H9 (cell line): Measurements from ENCODE around the gene STXBP5L. TPM values are rescaled to one million over a fixed set of nuclear protein-coding genes. Genes with fewer than 3 reads are reported as not detected.

Source experiments
- DNase-seq: peaks from one replicate; pipeline ENCODE4 v3.0.0-alpha.2; 2017
- H2AFZ ChIP-seq: one replicate; pipeline ENCODE4 v1.6.1; 2013; ENCODE audit warnings: mild to moderate bottlenecking, low read length, control low read depth, moderate library complexity
- H2AK5ac ChIP-seq: 2 replicates; pipeline ENCODE4 v1.6.1; 2013; ENCODE audit warnings: low read length, control low read depth, mixed read lengths; ENCODE audit not compliant: insufficient read length
- H2BK120ac ChIP-seq: one replicate; pipeline ENCODE4 v1.6.1; 2013; ENCODE audit warnings: low read depth, mild to moderate bottlenecking, low read length, control low read depth, inconsistent platforms; ENCODE audit not compliant: poor library complexity, severe bottlenecking
- H2BK12ac ChIP-seq: 2 replicates; pipeline ENCODE4 v1.6.1; 2013; ENCODE audit warnings: low read length, control low read depth, mixed read lengths, low read depth; ENCODE audit not compliant: insufficient read length
- H2BK15ac ChIP-seq: 2 replicates; pipeline ENCODE4 v1.6.1; 2013; ENCODE audit warnings: low read depth, low read length, control low read depth
- H2BK20ac ChIP-seq: one replicate; pipeline ENCODE4 v1.6.1; 2013; ENCODE audit warnings: low read depth, mild to moderate bottlenecking, low read length, control low read depth, inconsistent platforms; ENCODE audit not compliant: poor library complexity, severe bottlenecking
- H2BK5ac ChIP-seq: 2 replicates; pipeline ENCODE4 v1.6.1; 2013; ENCODE audit warnings: low read length, control low read depth, mixed read lengths; ENCODE audit not compliant: insufficient read length
- H3K14ac ChIP-seq: 2 replicates; pipeline ENCODE4 v1.6.1; 2013; ENCODE audit warnings: low read length, control low read depth; ENCODE audit not compliant: insufficient read depth
- H3K18ac ChIP-seq: 2 replicates; pipeline ENCODE4 v1.6.1; 2013; ENCODE audit warnings: low read depth, mild to moderate bottlenecking, mixed read lengths, low read length, control low read depth; ENCODE audit not compliant: insufficient read length
- H3K23ac ChIP-seq: 2 replicates; pipeline ENCODE4 v1.6.1; 2013; ENCODE audit warnings: low read length, control low read depth, mixed read lengths, low read depth; ENCODE audit not compliant: insufficient read length
- H3K23me2 ChIP-seq: 2 replicates; pipeline ENCODE4 v1.6.1; 2013; ENCODE audit warnings: low read depth, mild to moderate bottlenecking, mixed read lengths, low read length, control low read depth; ENCODE audit not compliant: insufficient read length, poor library complexity, severe bottlenecking
- H3K27ac ChIP-seq: 2 replicates; pipeline ENCODE4 v1.5.1; 2013; ENCODE audit warnings: low read length, control low read depth, mixed read lengths, low read depth; ENCODE audit not compliant: insufficient read length
- H3K27me3 ChIP-seq: 2 replicates; pipeline ENCODE4 v1.6.1; 2013; ENCODE audit warnings: low read length, control low read depth, inconsistent platforms; ENCODE audit not compliant: insufficient read depth
- H3K4ac ChIP-seq: 2 replicates; pipeline ENCODE4 v1.6.1; 2013; ENCODE audit warnings: low read depth, mild to moderate bottlenecking, control low read depth, inconsistent platforms, low read length, moderate library complexity
- H3K4me1 ChIP-seq: 2 replicates; pipeline ENCODE4 v1.6.1; 2013; ENCODE audit warnings: low read length, control low read depth, inconsistent platforms; ENCODE audit not compliant: insufficient read depth
- H3K4me2 ChIP-seq: 2 replicates; pipeline ENCODE4 v1.6.1; 2013; ENCODE audit warnings: low read length, control low read depth, mixed read lengths; ENCODE audit not compliant: insufficient read length, insufficient read depth
- H3K56ac ChIP-seq: 2 replicates; pipeline ENCODE4 v1.6.1; 2013; ENCODE audit warnings: low read depth, mild to moderate bottlenecking, mixed read lengths, low read length, control low read depth; ENCODE audit not compliant: insufficient read length
- H3K79me1 ChIP-seq: 2 replicates; pipeline ENCODE4 v1.6.1; 2013; ENCODE audit warnings: low read depth, mild to moderate bottlenecking, moderate library complexity, low read length, control low read depth, inconsistent platforms; ENCODE audit not compliant: insufficient read depth, poor library complexity, severe bottlenecking
- H3K79me2 ChIP-seq: 2 replicates; pipeline ENCODE4 v1.6.1; 2013; ENCODE audit warnings: low read length, control low read depth, inconsistent platforms; ENCODE audit not compliant: insufficient read depth
- H3K9ac ChIP-seq: 2 replicates; pipeline ENCODE4 v1.6.1; 2013; ENCODE audit warnings: low read length, control low read depth, mixed read lengths; ENCODE audit not compliant: insufficient read length; ENCODE audit errors: extremely low read depth
- H3K9me3 ChIP-seq: one replicate; pipeline ENCODE4 v1.6.1; 2013; ENCODE audit warnings: low read depth, low read length, inconsistent platforms; ENCODE audit not compliant: control insufficient read depth
- H3T11ph ChIP-seq: one replicate; pipeline ENCODE4 v1.6.1; 2013; ENCODE audit warnings: mild to moderate bottlenecking, low read length, control low read depth, inconsistent platforms
- H4K20me1 ChIP-seq: one replicate; pipeline ENCODE4 v1.6.1; 2013; ENCODE audit not compliant: control insufficient read depth, insufficient read length, insufficient read depth
- H4K5ac ChIP-seq: 2 replicates; pipeline ENCODE4 v1.6.1; 2013; ENCODE audit warnings: low read depth, mild to moderate bottlenecking, mixed read lengths, low read length, control low read depth; ENCODE audit not compliant: insufficient read length
- H4K8ac ChIP-seq: replicated peaks from 2 replicates; pipeline ENCODE4 v1.6.1; 2013; ENCODE audit warnings: low read length, control low read depth, mixed read lengths, low read depth; ENCODE audit not compliant: insufficient read length
- H4K91ac ChIP-seq: 2 replicates; pipeline ENCODE4 v1.6.1; 2013; ENCODE audit warnings: low read depth, mild to moderate bottlenecking, moderate library complexity, mixed read lengths, low read length, control low read depth; ENCODE audit not compliant: insufficient read length
- H3K27ac Mint-ChIP-seq, 3 experiments: 2 replicates in 2 of 3; 3 replicates in 1 of 3; pipeline ENCODE4 v1.8.0; 2020 to 2021; ENCODE audit warnings: mixed read lengths in 3 of 3, mild to moderate bottlenecking in 1 of 3, moderate library complexity in 1 of 3
- H3K27me3 Mint-ChIP-seq: 2 replicates; pipeline ENCODE4 v1.8.0; 2021; ENCODE audit warnings: low read depth, mild to moderate bottlenecking, moderate library complexity, mixed read lengths
- H3K36me3 Mint-ChIP-seq, 3 experiments: 2 replicates in 2 of 3; 3 replicates in 1 of 3; pipeline ENCODE4 v1.8.0; 2020 to 2021; ENCODE audit warnings: low read depth in 3 of 3, mixed read lengths in 3 of 3; ENCODE audit not compliant: insufficient read depth in 1 of 3
- H3K4me1 Mint-ChIP-seq, 2 experiments: 2 replicates each; pipeline ENCODE4 v1.8.0; 2020; ENCODE audit warnings: mixed read lengths in 2 of 2
- H3K4me3 Mint-ChIP-seq, 2 experiments: 2 replicates in 1 of 2; 3 replicates in 1 of 2; pipeline ENCODE4 v1.8.0; 2020 to 2021; ENCODE audit warnings: mild to moderate bottlenecking in 2 of 2, mixed read lengths in 2 of 2, moderate library complexity in 1 of 2
- H3K9me3 Mint-ChIP-seq, 2 experiments: 2 replicates in 1 of 2; 3 replicates in 1 of 2; pipeline ENCODE4 v1.8.0; 2020; ENCODE audit warnings: mild to moderate bottlenecking in 2 of 2, mixed read lengths in 2 of 2, moderate library complexity in 1 of 2
- CTCF ChIP-seq: fragments of 200-600 bp; sonication (generic); conservative IDR thresholded peaks from 3 replicates; pipeline ENCODE4 v1.8.0; 2021; ENCODE audit warnings: antibody characterized with exemption, mild to moderate bottlenecking
- WGBS: extraction: QIAGEN DNeasy Blood & Tissue Kit; methylation state at CpG from one replicate; pipeline ENCODE4 v1.1.7; 2013; ENCODE audit warnings: missing lambda C conversion rate, low lambda C conversion rate, mixed read lengths; ENCODE audit not compliant: insufficient read length; ENCODE audit errors: extremely low coverage; 5-methylcytosine and 5-hydroxymethylcytosine counted together
- total RNA-seq: library from RNA; stranded (reverse); gene quantifications from 2 replicates; pipeline ENCODE4 v1.2.1, GENCODE V29; 2021

The STXBP5L gene
- total RNA-seq, 1 experiment from 2014 or later, result 4.7 TPM

- Mint-ChIP-seq H3K4me3 (no peak overlapping the region), H3K4me1 (peaks cover 0 to 4% of the 10 kb centered on the region in 2 experiments; a peak in 1 of 4 replicates), H3K9me3 (peaks cover 7 to 9% of the 10 kb centered on the region in 2 experiments), H3K27me3 (no peaks in the 10 kb centered on the region), H3K36me3 (peaks cover 4 to 10% (median 9%) of the 10 kb centered on the region in 3 experiments), H3K27ac (no peak overlapping the region)
- Histone ChIP-seq H3K14ac (no peak overlapping the region), H3K4ac (no peak overlapping the region), H3K56ac (no peak overlapping the region), H2BK15ac (no peak overlapping the region), H3K27me3 (no peaks in the 10 kb centered on the region), H2AK5ac (no peak overlapping the region), H3K4me2 (no peak overlapping the region), H3K9me3 (no peaks in the 10 kb centered on the region), H3K4me1 (no peaks in the 10 kb centered on the region), H4K8ac (no peak overlapping the region), H3K23me2 (no peaks in the 10 kb centered on the region), H3K79me2 (no peaks in the 10 kb centered on the region), H2BK120ac (no peak overlapping the region), H2BK5ac (no peak overlapping the region), H3K27ac (no peak overlapping the region), H4K20me1 (no peaks in the 10 kb centered on the region), H3K9ac (no peak overlapping the region), H4K5ac (no peak overlapping the region), H4K91ac (no peak overlapping the region), H3K79me1 (no peaks in the 10 kb centered on the region), H2AFZ (no peak overlapping the region), H2BK20ac (no peak overlapping the region), H2BK12ac (no peak overlapping the region), H3K23ac (no peak overlapping the region), H3K18ac (no peak overlapping the region), H3T11ph (no peak overlapping the region)
- no peak for TF ChIP-seq CTCF
- no CpG with 5 or more reads among the region's 2 CpGs for WGBS
- no peak for DNase-seq
Measured at GRCh38 chr3:120931593-120931992, 23.6 kb downstream of the STXBP5L start.
